ENCODE results near the gene XYLT1. TPM values are rescaled to one million over a fixed set of nuclear protein-coding genes. Genes with fewer than 3 reads are reported as not detected.
A peak's percentile ranks its signal among the peaks of the same experiment; 100 is the strongest.

XYLT1 gene
- total and polyA plus RNA-seq, 10 of the 15 experiments (the other 5 are each of a cell fraction or from before 2014, with no cell fraction given): 0.88 to 14.8 (median 5.8) TPM

- ATAC-seq: no peak
- WGBS (ENCODE audit: insufficient coverage, insufficient replicate concordance, low lambda C conversion rate, missing lambda C conversion rate): 87% methylated on average over 5 of the region's 5 CpGs
- intact Hi-C loops (cut with micrococcal nuclease; ENCODE audit: unreplicated experiment): loop anchor here (2.0 kb wide), 1 partner anchor 40 kb away; no protein-coding TSS in a partner anchor
- no peaks in the 10 kb centered on the region for H4K20me1 ChIP-seq (ENCODE audit: control insufficient read depth, insufficient read depth)
- no peaks in the 10 kb centered on the region for H3K27me3 ChIP-seq (replicated peaks in 1 of 2; ENCODE audit: control insufficient read depth in 2 of 2, insufficient read depth in 2 of 2, low read length in 1 of 2)
- POLR2A ChIA-PET: interaction anchor here (0.6 to 1.1 kb wide), 4 partner anchors 14 to 195 kb away, joined by 3 to 4 read pairs (median 4); no protein-coding TSS in a partner anchor
- no TSS peak for BruUV-seq (replicated peaks)
- no peak overlapping the region for H3K4me3 ChIP-seq
- no peak overlapping the region for H3K4me2 ChIP-seq (ENCODE audit: control insufficient read depth, insufficient read depth)
- in situ Hi-C loops (cut with MboI): loop anchor here (5.0 kb wide), 1 partner anchor 157 kb away; no protein-coding TSS in a partner anchor
- RAD21 ChIA-PET (ENCODE audit: unreplicated experiment): interaction anchor here (0.6 to 7.6 kb wide), 15 partner anchors 9 to 1352 kb away, joined by 3 to 70 read pairs (median 7); no protein-coding TSS in a partner anchor
- TF ChIP-seq ZBTB40 (IDR thresholded peaks at IDR 0.05; ENCODE audit: borderline replicate concordance) (peak; percentile 91), LARP7 (IDR thresholded peaks at IDR 0.05) (no peak)
- SMC1A ChIA-PET (ENCODE audit: uncharacterized antibody, unreplicated experiment): interaction anchor here (0.8 to 7.0 kb wide), 22 partner anchors 10 to 208 kb away, joined by 3 to 77 read pairs (median 4); no protein-coding TSS in a partner anchor
- peaks cover 33% of the 10 kb centered on the region for H3K4me1 ChIP-seq (ENCODE audit: control insufficient read depth, insufficient read depth, low read length)
- H3K9ac ChIP-seq (ENCODE audit: control insufficient read depth, insufficient read depth, low read length): no peak overlapping the region
- no peak overlapping the region for H2AFZ ChIP-seq (ENCODE audit: control insufficient read depth, low read depth, low read length)
- no peaks in the 10 kb centered on the region for H3K9me3 ChIP-seq (replicated peaks; ENCODE audit: control insufficient read depth, insufficient read depth, low read length)
- H3K27ac ChIP-seq (ENCODE audit: control insufficient read depth, insufficient read depth): no peak overlapping the region
- CTCF ChIA-PET: interaction anchor here (0.8 to 7.5 kb wide), 14 partner anchors 8 to 399 kb away, joined by 3 to 57 read pairs (median 4); no protein-coding TSS in a partner anchor
- DNase-seq (ENCODE audit: low read depth, low spot score): no peak
- H3K79me2 ChIP-seq (ENCODE audit: control insufficient read depth, insufficient read depth, low read length): no peaks in the 10 kb centered on the region
- no peak for FAIRE-seq
- no peaks in the 10 kb centered on the region for H3K36me3 ChIP-seq (ENCODE audit: control insufficient read depth in 2 of 2, insufficient read depth in 2 of 2, low read length in 1 of 2)
Measured at GRCh38 chr16:17260276-17260849, 210.4 kb downstream of the XYLT1 start.

All from GM12878 (cell line).